ENCODE data around the gene RXFP4. TPM values are rescaled to one million over a fixed set of nuclear protein-coding genes. Genes with fewer than 3 reads are reported as not detected.

The RXFP4 gene
- total RNA-seq, 2 experiments from 2014 or later: not detected

DNA sequence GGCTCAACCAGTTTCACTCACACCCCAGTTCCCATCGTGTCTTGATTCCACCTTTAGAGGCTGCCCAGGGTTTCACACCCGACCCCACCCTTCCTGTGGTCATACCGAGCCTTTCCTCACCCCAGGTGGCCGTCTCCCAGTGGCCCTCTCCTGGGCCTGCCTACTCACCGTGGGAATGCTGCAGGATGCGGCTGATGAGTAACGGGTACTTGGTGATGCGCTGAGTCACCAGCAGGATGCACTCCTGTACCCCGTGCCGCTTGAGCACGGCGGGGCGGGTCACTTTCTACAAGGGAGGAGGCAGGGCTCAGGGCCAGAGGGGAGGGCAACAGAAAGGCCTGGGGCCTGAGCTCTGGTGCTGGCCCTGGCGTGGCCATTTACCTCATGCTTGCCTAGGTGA lies 20.5 kb downstream of the RXFP4 start:
- intact Hi-C loops (cut with micrococcal nuclease): no loop called here
- H3K4me1 Mint-ChIP-seq (ENCODE audit: low read depth): peaks cover 14% of the 10 kb centered on the region
- POLR2A ChIA-PET: interaction anchor here (0.5 kb wide), 1 partner anchor 12 kb away, joined by 3 read pairs; no protein-coding TSS in a partner anchor
- CTCF ChIA-PET: interaction anchor here (1.5 kb wide), 1 partner anchor 23 kb away, joined by 5 read pairs; no protein-coding TSS in a partner anchor
- no peaks in the 10 kb centered on the region for H3K9me3 Mint-ChIP-seq
- DNase-seq: peak; percentile 47
- H3K27me3 Mint-ChIP-seq: no peaks in the 10 kb centered on the region
- peaks cover 59% of the 10 kb centered on the region for H3K36me3 Mint-ChIP-seq
- H3K27ac Mint-ChIP-seq: peak overlapping the region; percentile 75
- no peak overlapping the region for H3K4me3 Mint-ChIP-seq

DNA sequence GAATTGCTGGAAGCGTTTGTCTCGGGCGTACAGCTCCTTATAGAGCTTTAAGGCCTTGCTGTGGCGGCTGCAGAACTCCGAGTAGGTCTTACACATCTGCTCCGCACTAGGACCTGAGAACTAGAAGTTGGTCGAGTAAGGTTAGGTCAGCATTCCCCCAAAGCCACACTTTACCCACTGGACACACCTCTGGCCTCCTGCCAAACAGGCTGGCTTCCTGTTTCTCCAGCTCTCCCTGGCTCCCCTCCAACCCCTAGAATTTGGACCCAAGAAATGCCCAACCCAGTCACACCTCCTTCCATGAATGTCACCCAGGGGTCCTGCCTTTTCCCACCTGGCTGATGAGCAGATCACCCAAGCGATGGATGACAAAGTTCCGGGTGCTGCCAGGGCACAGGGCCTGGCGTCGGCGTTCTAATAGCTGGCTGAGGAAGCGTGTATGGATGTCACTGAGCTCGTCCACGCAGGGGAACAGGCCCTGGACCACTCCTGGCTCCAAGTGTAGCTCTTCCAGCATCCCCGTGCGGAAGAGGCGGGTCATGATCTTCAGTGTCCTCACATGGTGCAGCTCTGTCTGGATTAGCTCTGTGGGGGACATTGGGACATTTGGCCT lies 21.3 kb downstream of the RXFP4 start:
- Mint-ChIP-seq H3K27me3 (no peaks in the 10 kb centered on the region), H3K27ac (peak overlapping the region; percentile 75), H3K4me1 (ENCODE audit: low read depth) (peaks cover 21% of the 10 kb centered on the region), H3K36me3 (peaks cover 57% of the 10 kb centered on the region), H3K9me3 (no peaks in the 10 kb centered on the region), H3K4me3 (no peak overlapping the region)
- intact Hi-C loops (cut with micrococcal nuclease): no loop called here
- CTCF ChIA-PET: interaction anchor here (0.6 to 1.5 kb wide), 3 partner anchors 12 to 1976 kb away, joined by 3 to 5 read pairs (median 3); partner anchors contain the start of gene RAB13
- POLR2A ChIA-PET: no interaction called here
- no peak for DNase-seq

DNA sequence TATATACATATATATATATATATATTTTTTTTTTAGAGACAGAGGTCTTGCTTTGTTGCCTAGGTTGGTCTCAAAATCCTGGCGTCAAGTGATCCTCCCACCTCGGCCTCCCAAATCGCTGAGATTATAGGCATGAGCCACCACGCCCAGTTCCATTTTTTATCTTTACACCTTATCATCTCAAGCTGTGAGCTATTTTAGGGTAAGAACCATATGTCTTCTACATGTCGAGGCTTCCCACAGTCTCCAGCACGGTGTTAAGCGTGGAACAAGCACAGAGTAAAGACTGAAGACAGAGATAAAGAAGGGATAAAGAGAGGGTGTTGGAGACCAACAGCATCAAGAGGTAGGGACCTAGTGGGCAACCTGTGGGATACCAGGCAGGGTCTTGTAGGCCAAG lies 22.8 kb downstream of the RXFP4 start:
- DNase-seq: no peak
- no peak overlapping the region for H3K27ac Mint-ChIP-seq
- H3K4me3 Mint-ChIP-seq: no peak overlapping the region
- peaks cover 61% of the 10 kb centered on the region for H3K36me3 Mint-ChIP-seq
- no peaks in the 10 kb centered on the region for H3K27me3 Mint-ChIP-seq
- H3K9me3 Mint-ChIP-seq: no peaks in the 10 kb centered on the region
- ChIA-PET CTCF (no interaction called here), POLR2A (no interaction called here)
- peaks cover 36% of the 10 kb centered on the region for H3K4me1 Mint-ChIP-seq (ENCODE audit: low read depth)
- intact Hi-C loops (cut with micrococcal nuclease): no loop called here

DNA sequence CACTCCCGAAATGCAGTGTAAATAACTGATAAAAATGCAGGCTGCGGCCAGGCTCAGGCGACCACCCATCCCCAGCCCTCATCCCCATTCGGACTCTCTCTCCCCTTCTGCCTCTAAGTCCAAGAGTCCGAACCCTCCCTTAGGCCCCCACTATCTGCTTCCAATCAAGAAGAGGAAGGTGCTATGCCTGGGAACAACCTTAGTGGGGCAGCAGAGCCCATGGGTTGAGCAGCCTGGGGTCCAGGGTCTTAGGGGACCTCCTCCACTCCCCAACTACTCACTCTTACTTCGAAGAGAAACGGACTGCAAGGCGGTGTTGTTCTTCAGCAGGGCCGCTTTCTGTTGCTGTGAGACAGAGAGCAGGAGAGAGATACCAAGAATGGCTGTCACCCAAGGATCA lies 24.7 kb downstream of the RXFP4 start:
- no peak for DNase-seq
- Mint-ChIP-seq H3K27ac (peak overlapping the region; percentile 82), H3K9me3 (no peaks in the 10 kb centered on the region), H3K4me1 (ENCODE audit: low read depth) (peaks cover 55% of the 10 kb centered on the region), H3K4me3 (no peak overlapping the region), H3K36me3 (peaks cover 58% of the 10 kb centered on the region), H3K27me3 (no peaks in the 10 kb centered on the region)
- ChIA-PET CTCF (interaction anchor here (1.6 to 5.8 kb wide), 2 partner anchors 13 to 23 kb away, joined by 10 to 32 read pairs; partner anchors contain the start of gene ARHGEF2), POLR2A (interaction anchor here (1.4 kb wide), 1 partner anchor 11 kb away, joined by 10 read pairs; no protein-coding TSS in a partner anchor)
- intact Hi-C loops (cut with micrococcal nuclease): no loop called here

DNA sequence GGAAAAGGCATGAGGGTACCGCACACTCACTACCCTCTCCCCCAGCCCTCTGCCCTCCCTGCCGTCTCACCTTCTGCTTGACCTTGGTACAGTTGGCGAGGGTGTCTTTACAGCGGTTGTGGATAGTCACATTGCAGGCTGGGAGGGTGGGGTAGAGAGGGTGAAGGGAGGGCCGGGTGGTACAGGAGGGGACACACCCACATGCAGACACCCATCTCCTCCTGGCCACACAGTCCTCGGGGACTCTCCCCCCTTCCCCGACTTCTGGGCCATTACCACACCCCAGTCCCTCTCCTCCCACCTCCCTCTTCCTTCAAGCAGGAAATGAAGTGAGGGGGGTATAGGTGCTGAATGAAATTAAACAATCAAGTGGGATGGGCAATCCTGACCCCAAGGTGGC lies 25.3 kb downstream of the RXFP4 start:
- Mint-ChIP-seq H3K36me3 (peaks cover 54% of the 10 kb centered on the region), H3K27ac (peak overlapping the region; percentile 82), H3K4me3 (no peak overlapping the region), H3K9me3 (no peaks in the 10 kb centered on the region), H3K4me1 (ENCODE audit: low read depth) (peaks cover 58% of the 10 kb centered on the region), H3K27me3 (no peaks in the 10 kb centered on the region)
- CTCF ChIA-PET: interaction anchor here (1.2 to 5.8 kb wide), 5 partner anchors 12 to 51 kb away, joined by 3 to 32 read pairs (median 8); partner anchors contain the start of gene ARHGEF2
- DNase-seq: no peak
- POLR2A ChIA-PET: no interaction called here
- intact Hi-C loops (cut with micrococcal nuclease): no loop called here

DNA sequence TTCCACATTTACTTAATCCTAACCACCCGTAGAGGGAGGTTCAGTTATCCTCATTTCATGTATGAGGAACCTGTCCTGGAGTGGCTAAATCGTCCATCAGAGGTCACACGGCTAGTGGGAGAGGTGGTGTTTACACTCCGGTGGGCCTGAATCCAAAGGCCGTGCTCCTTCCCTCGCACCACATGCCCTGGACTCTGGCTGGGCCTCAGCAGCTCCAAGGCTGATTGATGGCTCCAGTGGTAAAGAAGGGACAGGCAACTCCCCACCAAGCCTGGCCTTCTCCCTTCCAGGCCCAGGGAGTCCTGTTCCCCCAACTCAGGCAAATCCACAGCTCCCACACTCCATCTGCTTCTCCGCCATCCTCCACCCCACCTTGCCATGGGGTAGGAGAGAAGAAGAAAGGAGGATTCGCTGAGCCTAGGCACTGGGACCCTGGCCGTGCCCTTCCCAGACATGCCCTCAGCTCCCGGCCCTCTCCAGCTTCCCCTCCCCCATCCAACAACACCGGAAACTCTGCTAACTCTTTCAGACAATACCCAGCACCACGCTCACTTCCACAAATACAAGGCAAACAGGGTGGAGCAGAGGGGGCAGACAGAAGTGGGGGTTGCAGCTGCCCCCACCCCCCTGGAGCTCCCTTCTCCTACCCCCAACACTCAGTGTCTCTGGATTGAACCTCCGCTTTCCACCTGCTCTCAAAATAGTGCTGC lies 26.1 kb downstream of the RXFP4 start:
- no peak overlapping the region for H3K4me3 Mint-ChIP-seq
- no peaks in the 10 kb centered on the region for H3K27me3 Mint-ChIP-seq
- peaks cover 58% of the 10 kb centered on the region for H3K4me1 Mint-ChIP-seq (ENCODE audit: low read depth)
- POLR2A ChIA-PET: interaction anchor here (0.9 to 3.9 kb wide), 3 partner anchors 10 to 33 kb away, joined by 3 to 26 read pairs (median 3); partner anchors contain the start of genes ARHGEF2 and KHDC4
- intact Hi-C loops (cut with micrococcal nuclease): no loop called here
- H3K36me3 Mint-ChIP-seq: peaks cover 54% of the 10 kb centered on the region
- H3K9me3 Mint-ChIP-seq: no peaks in the 10 kb centered on the region
- no peak for DNase-seq
- CTCF ChIA-PET: interaction anchor here (0.6 to 5.8 kb wide), 8 partner anchors 11 to 52 kb away, joined by 3 to 32 read pairs (median 4); partner anchors contain the start of gene ARHGEF2
- H3K27ac Mint-ChIP-seq: peak overlapping the region; percentile 88

DNA sequence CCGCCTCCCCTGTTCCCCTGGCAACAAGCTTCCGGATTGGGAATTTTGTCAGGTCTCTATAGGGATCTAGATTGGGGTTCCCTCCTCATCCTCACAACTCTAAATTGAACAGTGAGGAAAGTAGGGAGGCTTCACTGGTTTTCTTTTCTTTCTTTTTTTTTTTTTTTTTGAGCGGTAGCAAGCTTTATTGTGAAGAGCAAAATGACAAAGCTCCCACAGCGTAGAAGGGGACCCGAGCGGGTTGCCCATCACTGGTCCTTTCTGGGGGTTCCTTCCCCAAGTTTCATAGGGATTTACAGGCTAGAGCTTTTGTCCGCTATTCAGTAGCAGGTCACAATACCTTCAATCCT lies 26.6 kb downstream of the RXFP4 start:
- CTCF ChIA-PET: interaction anchor here (0.6 to 5.8 kb wide), 6 partner anchors 11 to 30 kb away, joined by 3 to 32 read pairs (median 6); partner anchors contain the start of gene ARHGEF2
- Mint-ChIP-seq H3K9me3 (no peaks in the 10 kb centered on the region), H3K27me3 (no peaks in the 10 kb centered on the region), H3K4me3 (no peak overlapping the region), H3K27ac (peak overlapping the region; percentile 88), H3K36me3 (peaks cover 53% of the 10 kb centered on the region), H3K4me1 (ENCODE audit: low read depth) (peaks cover 60% of the 10 kb centered on the region)
- no peak for DNase-seq
- intact Hi-C loops (cut with micrococcal nuclease): no loop called here
- POLR2A ChIA-PET: interaction anchor here (0.9 to 3.9 kb wide), 3 partner anchors 9 to 34 kb away, joined by 3 to 26 read pairs (median 3); partner anchors contain the start of genes ARHGEF2 and KHDC4

DNA sequence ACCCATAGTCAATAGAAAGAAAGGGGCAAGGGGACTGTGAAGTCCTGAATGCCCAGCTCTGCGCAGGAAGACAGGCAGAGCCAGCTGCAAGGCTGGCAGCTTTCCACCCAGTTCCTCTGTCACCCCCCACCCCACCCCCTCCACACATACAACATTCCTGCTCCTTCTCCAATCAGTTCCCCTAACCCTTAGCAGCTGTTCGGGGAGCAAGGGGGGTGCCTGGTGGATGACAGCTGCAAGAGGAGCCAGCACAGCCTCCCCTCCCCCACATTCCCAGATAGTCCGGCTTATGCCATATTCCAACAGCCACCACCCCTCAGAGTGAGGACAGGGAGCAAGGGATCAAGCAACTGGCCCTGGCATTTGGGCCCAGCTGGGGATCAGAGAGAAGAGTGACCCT lies 27.2 kb downstream of the RXFP4 start:
- POLR2A ChIA-PET: interaction anchor here (0.8 to 3.9 kb wide), 2 partner anchors 9 to 20 kb away, joined by 3 to 26 read pairs; partner anchors contain the start of gene ARHGEF2
- Mint-ChIP-seq H3K4me3 (no peak overlapping the region), H3K9me3 (no peaks in the 10 kb centered on the region), H3K27ac (peak overlapping the region; percentile 88), H3K4me1 (ENCODE audit: low read depth) (peaks cover 66% of the 10 kb centered on the region), H3K36me3 (peaks cover 55% of the 10 kb centered on the region), H3K27me3 (no peaks in the 10 kb centered on the region)
- intact Hi-C loops (cut with micrococcal nuclease): no loop called here
- DNase-seq: no peak
- CTCF ChIA-PET: interaction anchor here (1.0 to 5.8 kb wide), 2 partner anchors 10 to 19 kb away, joined by 3 to 32 read pairs; partner anchors contain the start of gene ARHGEF2

DNA sequence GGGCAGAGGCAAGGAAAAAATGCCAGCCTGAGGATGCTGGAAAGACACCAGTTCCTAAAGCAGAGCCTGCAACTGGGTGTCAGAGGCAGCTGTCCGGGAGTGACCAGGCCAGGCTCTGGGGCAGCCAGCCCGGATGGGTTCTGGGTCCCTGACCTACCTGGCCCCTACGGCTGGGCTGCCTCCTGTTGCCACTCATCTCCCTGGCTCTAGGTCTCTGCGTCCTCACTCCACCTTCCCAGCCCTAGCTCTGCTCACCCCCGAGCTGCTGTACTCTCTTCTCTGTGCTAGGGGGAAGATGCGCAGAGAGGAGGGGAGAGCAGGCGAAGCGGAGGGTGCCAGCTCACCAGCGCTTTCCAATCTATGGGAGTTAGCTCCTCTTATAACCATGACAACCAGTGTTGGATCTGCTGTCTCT lies 27.9 kb downstream of the RXFP4 start:
- peaks cover 55% of the 10 kb centered on the region for H3K36me3 Mint-ChIP-seq
- no peaks in the 10 kb centered on the region for H3K9me3 Mint-ChIP-seq
- POLR2A ChIA-PET: interaction anchor here (3.9 kb wide), 1 partner anchor 8 kb away, joined by 26 read pairs; the partner anchor contains the start of gene ARHGEF2
- peaks cover 72% of the 10 kb centered on the region for H3K4me1 Mint-ChIP-seq (ENCODE audit: low read depth)
- CTCF ChIA-PET: interaction anchor here (5.8 kb wide), 1 partner anchor 10 kb away, joined by 32 read pairs; the partner anchor contains the start of gene ARHGEF2
- intact Hi-C loops (cut with micrococcal nuclease): no loop called here
- no peaks in the 10 kb centered on the region for H3K27me3 Mint-ChIP-seq
- no peak overlapping the region for H3K4me3 Mint-ChIP-seq
- H3K27ac Mint-ChIP-seq: peak overlapping the region; percentile 88
- DNase-seq: no peak

DNA sequence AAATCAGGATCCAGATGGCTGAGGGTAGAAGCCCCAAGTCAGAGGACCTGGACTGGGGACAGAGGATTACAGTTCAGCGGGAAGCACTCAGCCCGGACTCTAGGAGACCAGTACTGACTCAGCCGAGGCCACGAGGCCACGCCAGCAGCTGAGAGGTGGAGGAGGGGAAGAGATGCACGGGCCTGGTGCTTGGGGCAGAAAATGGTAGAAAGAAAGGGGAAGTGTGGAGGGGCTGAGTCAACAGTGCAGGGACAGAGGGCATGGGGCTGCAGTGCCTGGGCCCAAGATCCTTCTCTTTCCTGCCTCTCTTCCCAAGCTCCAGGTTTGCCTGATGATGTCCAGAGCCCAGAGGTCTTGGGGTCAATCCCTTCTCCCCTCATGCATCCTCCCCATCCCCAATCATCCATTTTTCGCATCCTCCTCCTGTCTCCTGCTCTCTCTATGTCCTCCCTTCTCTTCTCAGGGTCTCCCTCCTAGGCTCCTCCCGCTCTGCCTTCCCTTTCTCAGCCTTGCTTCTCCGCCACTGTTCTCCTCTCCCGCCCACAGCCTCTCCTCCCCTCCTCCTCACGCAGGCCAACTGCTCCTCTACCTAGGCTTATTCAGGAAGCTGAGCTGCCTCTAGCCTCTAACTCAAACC lies 29.2 kb downstream of the RXFP4 start:
- intact Hi-C loops (cut with micrococcal nuclease): loop anchor here (1.0 kb wide), 1 partner anchor 8 kb away; the partner anchor contains the start of gene ARHGEF2

DNA sequence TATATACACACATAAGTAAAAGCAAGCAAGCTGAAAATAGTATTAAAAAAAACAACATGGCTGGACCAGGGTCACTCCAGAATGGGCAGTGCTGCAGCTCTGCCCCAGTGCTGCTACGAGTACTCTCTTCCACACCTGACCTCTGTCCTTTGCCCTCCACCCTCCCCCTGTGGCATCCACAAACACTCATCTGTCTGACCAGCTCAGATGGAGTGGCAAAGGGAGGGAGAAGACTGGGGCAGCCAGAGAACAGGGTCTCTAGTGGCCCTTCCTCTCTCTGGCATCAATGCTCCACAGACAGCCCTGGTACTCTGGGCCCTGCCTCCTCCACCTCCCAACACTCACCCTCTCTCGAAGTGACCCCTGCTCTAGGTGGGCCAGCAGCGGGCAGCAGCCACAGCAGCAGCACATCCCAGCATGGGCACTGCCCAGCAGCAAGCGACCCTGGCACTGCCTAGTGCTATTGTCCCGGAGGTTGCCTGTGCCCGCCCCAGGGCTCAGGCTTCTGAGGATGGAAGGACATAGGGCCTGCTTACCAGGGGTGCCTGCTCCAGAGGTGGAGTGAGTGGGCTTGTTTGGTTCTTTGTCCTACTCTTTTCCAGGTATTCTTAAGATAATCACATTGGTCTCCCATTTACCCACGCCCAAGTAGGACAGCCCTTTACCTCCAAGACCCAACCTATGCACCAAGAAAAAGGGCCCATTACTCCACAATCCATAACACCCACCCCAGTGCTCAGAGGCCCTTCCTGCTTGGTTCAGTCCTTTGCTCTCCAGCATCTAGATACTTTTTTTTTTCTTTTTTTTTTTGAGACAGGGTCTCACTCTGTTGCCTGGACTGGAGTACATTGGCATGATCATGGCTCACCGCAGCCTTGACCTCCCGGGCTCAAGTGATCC lies 30.7 kb downstream of the RXFP4 start:
- H3K27me3 Mint-ChIP-seq: no peaks in the 10 kb centered on the region
- no peaks in the 10 kb centered on the region for H3K9me3 Mint-ChIP-seq
- intact Hi-C loops (cut with micrococcal nuclease): no loop called here
- H3K36me3 Mint-ChIP-seq: peaks cover 57% of the 10 kb centered on the region
- ChIA-PET POLR2A (no interaction called here), CTCF (interaction anchor here (1.6 to 2.7 kb wide), 3 partner anchors 18 to 94 kb away, joined by 3 to 8 read pairs (median 7); no protein-coding TSS in a partner anchor)
- peak overlapping the region; percentile 87 for H3K27ac Mint-ChIP-seq
- no peak for DNase-seq
- H3K4me1 Mint-ChIP-seq (ENCODE audit: low read depth): peaks cover 88% of the 10 kb centered on the region
- peak overlapping the region; percentile 27 for H3K4me3 Mint-ChIP-seq

More for the DNA sequence above, 29.2 kb downstream of the RXFP4 start:
- DNase-seq: peak; percentile 71
- Mint-ChIP-seq H3K9me3 (no peaks in the 10 kb centered on the region), H3K27me3 (no peaks in the 10 kb centered on the region), H3K4me1 (ENCODE audit: low read depth) (peaks cover 85% of the 10 kb centered on the region), H3K36me3 (peaks cover 58% of the 10 kb centered on the region), H3K27ac (peak overlapping the region; percentile 88), H3K4me3 (peak overlapping the region; percentile 11)
- POLR2A ChIA-PET: interaction anchor here (0.6 to 3.9 kb wide), 4 partner anchors 7 to 54 kb away, joined by 3 to 26 read pairs (median 4); partner anchors contain the start of gene ARHGEF2
- CTCF ChIA-PET: interaction anchor here (1.2 to 5.8 kb wide), 3 partner anchors 8 to 37 kb away, joined by 3 to 32 read pairs (median 3); partner anchors contain the start of genes ARHGEF2 and KHDC4
